CMK (cell line): ENCODE results near the gene CDCA4.

Experiments used
- DNase-seq: peaks from one replicate; pipeline ENCODE4 v3.0.0-alpha.2; 2010; ENCODE audit warnings: low read depth

Gene CDCA4

GRCh38 chr14:105013150-105013785, 7.6 kb downstream of the CDCA4 start:
- DNase-seq = no peak

GRCh38 chr14:105012171-105012985, 8.5 kb downstream of the CDCA4 start:
- no peak for DNase-seq

- DNase-seq = no peak
Observed at GRCh38 chr14:105011312-105011990, 9.4 kb downstream of the CDCA4 start.

GRCh38 chr14:105010891-105011291, 10.0 kb downstream of the CDCA4 start:
- DNase-seq = no peak

GRCh38 chr14:105010106-105010505, 10.8 kb downstream of the CDCA4 start:
- DNase-seq = no peak

- no peak for DNase-seq
Observed at GRCh38 chr14:105007593-105008264, 13.2 kb downstream of the CDCA4 start.

- DNase-seq = no peak
Observed at GRCh38 chr14:105006831-105007592, 13.9 kb downstream of the CDCA4 start.

- no peak for DNase-seq
Observed at GRCh38 chr14:105005929-105006830, 14.7 kb downstream of the CDCA4 start.

GRCh38 chr14:105005329-105005928, 15.5 kb downstream of the CDCA4 start:
- DNase-seq = no peak

- DNase-seq = no peak
Observed at GRCh38 chr14:104999361-104999760, 21.5 kb downstream of the CDCA4 start.

- DNase-seq = no peak
Observed at GRCh38 chr14:104998801-104999200, 22.1 kb downstream of the CDCA4 start.

GRCh38 chr14:104996483-104996882, 24.4 kb downstream of the CDCA4 start:
- DNase-seq = no peak

- no peak for DNase-seq
Observed at GRCh38 chr14:104996032-104996431, 24.9 kb downstream of the CDCA4 start.

- DNase-seq = no peak
Observed at GRCh38 chr14:104994978-104995377, 25.9 kb downstream of the CDCA4 start.

GRCh38 chr14:104993808-104994591, 26.9 kb downstream of the CDCA4 start:
- no peak for DNase-seq

GRCh38 chr14:104993306-104993705, 27.6 kb downstream of the CDCA4 start:
- DNase-seq = no peak

GRCh38 chr14:104992501-104992900, 28.4 kb downstream of the CDCA4 start:
- DNase-seq = no peak

- DNase-seq = no peak
Observed at GRCh38 chr14:104991896-104992230, 29.0 kb downstream of the CDCA4 start.

GRCh38 chr14:104989951-104990303, 31.0 kb downstream of the CDCA4 start:
- no peak for DNase-seq
